Kidney (tissue), 14 donors: ENCODE measurements around the gene GRHL3. TPM values are rescaled to one million over a fixed set of nuclear protein-coding genes. Genes with fewer than 3 reads are reported as not detected.
A peak's percentile ranks its signal among the peaks of the same experiment; 100 is the strongest.

ENCODE experiments used
- DNase-seq, 5 donors: peaks; one replicate each; pipeline ENCODE4 v3.0.0-alpha.2; 2013 to 2020
- FAIRE-seq: peaks from 2 replicates; lab custom pipeline; 2012; peaks lifted over from hg19 to GRCh38; lab: Jason Lieb, UNC
- H3K27ac ChIP-seq, 2 donors: one replicate each; pipeline ENCODE4 v1.7.0; 2013; ENCODE audit warnings: low read depth in 2 of 2, low read length in 2 of 2, inconsistent platforms in 1 of 2
- H3K27me3 ChIP-seq: one replicate; pipeline ENCODE4 v1.7.1; 2013; ENCODE audit warnings: low read length, inconsistent platforms; ENCODE audit not compliant: control insufficient read depth, insufficient read depth
- H3K36me3 ChIP-seq, 3 donors: one replicate each; pipeline versions ENCODE4 v1.7.0 to v1.7.1; 2013; ENCODE audit warnings: low read length in 3 of 3, control low read depth in 1 of 3, inconsistent platforms in 1 of 3; ENCODE audit not compliant: insufficient read depth in 3 of 3, control insufficient read depth in 2 of 3
- H3K4me1 ChIP-seq, 3 donors: one replicate each; pipeline versions ENCODE4 v1.7.0 to v1.7.1; 2013; ENCODE audit warnings: low read length in 3 of 3, inconsistent platforms in 1 of 3, low read depth in 1 of 3; ENCODE audit not compliant: control insufficient read depth in 2 of 3, insufficient read depth in 2 of 3
- H3K4me3 ChIP-seq, 3 donors: one replicate each; pipeline versions ENCODE4 v1.7.0 to v1.8.1; 2013; ENCODE audit warnings: low read length in 3 of 3, control low read depth in 1 of 3, inconsistent platforms in 1 of 3
- H3K9ac ChIP-seq, 3 donors: one replicate each; pipeline versions ENCODE4 v1.7.0 to v1.7.1; 2013; ENCODE audit warnings: low read length in 3 of 3, control low read depth in 1 of 3, inconsistent platforms in 1 of 3
- H3K9me3 ChIP-seq, 3 donors: one replicate each; pipeline versions ENCODE4 v1.7.0 to v1.7.1; 2013; ENCODE audit warnings: low read length in 3 of 3, control low read depth in 1 of 3, inconsistent platforms in 1 of 3; ENCODE audit not compliant: control insufficient read depth in 2 of 3, insufficient read depth in 1 of 3
- CTCF ChIP-seq: IDR thresholded peaks from 3 replicates; pipeline ENCODE4 v1.5.1; 2012; ENCODE audit warnings: mild to moderate bottlenecking, moderate library complexity, borderline replicate concordance; ENCODE audit not compliant: insufficient read depth; ENCODE audit errors: extremely low read depth
- intact Hi-C: fragments of 100-400 bp; cut with DNase I; formaldehyde crosslinking; loops from one replicate; pipeline ENCODE4 v1.11.1; 2022
- polyA plus RNA-seq: library from polyadenylated mRNA; stranded (reverse); fragments of 350-450 nt; fragmentation: Illumina TruSeq; extraction: RNeasy Lipid Tissue Mini Kit (QIAGEN cat#74804); gene quantifications from one replicate; pipeline ENCODE4 v1.2.3, GENCODE V29; 2014; ENCODE audit warnings: low read depth, low replicate concordance; ENCODE audit not compliant: insufficient read depth
- total RNA-seq: library from RNA; stranded (reverse); fragmentation: NEBNext Ultra II Directional; extraction: Animal tissue kit (Norgen Biotek cat#: 25700); gene quantifications from one replicate; pipeline ENCODE4 v1.2.1, GENCODE V29; 2021
- donor health status: control.
- donor health status: control.
- donor health status: control.
- donor health status: control.
- donor health status: control.
- donor health status: DM: yes; HTN: yes; CAD: no.
- donor health status: Normal renal cell carcinoma (clear cell type).

GRHL3 gene
- total and polyA plus RNA-seq, 2 donors from 2014 or later = 0.32 to 1.7 TPM

- Histone ChIP-seq H3K9ac (no peak overlapping the region), H3K4me3 (no peak overlapping the region), H3K27ac (no peak overlapping the region), H3K36me3 (no peaks in the 10 kb centered on the region), H3K9me3 (no peaks in the 10 kb centered on the region), H3K4me1 (peaks cover 2 to 20% (median 17%) of the 10 kb centered on the region in 3 donors), H3K27me3 (no peaks in the 10 kb centered on the region)
- intact Hi-C loops = loop anchor here (5.0 kb wide), 1 partner anchor 182 kb away; no protein-coding TSS in a partner anchor
- DNase-seq (no peak), FAIRE-seq (no peak)
- TF ChIP-seq CTCF = no peak
Measured at GRCh38 chr1:24389231-24389678, 70.1 kb downstream of the GRHL3 start.

DNA sequence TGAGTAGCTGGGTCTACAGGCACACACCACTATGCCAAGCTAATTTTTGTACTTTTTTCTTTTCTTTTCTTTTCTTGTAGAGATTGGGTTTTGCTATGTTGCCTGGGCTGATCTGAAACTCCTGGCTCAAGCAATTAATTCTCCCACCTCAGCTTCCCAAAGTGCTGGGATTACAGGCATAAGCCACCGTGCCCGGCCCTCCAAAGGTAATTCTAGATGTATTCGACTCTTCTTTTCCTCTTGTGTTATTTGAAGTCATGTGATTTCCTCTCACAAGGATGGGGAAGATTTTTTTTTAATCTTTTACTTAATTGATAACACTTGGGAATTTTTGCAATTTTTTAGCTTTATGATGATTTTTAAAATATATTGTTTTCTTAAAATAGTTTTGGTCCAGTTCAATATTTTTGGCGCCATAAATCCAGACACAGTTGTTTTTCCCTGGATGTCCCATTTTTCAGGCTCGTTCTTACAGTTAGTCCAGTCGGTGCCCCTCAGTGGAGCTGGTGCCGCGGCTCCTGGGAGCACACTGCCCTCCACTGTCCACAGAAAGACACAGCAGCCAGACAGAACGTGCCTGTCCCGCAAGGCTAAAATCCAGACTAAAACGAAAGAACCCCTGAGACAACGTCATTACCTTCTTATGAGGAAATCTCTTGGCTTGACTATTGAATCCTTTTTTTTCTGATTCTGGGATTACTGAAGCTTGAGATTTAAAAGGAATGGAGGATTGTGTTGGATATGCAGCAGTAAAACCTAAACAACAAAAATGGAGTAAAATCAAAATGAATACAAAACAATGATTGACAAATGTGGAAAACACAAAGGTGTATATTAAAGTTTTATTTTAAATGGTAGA, 72.0 kb downstream of the GRHL3 start:
- Histone ChIP-seq H3K4me1 (peaks cover 2 to 20% (median 17%) of the 10 kb centered on the region in 3 donors), H3K4me3 (peak overlapping the region; percentile 21 to 32 (median 30)), H3K27ac (peak overlapping the region; percentile 66 to 84), H3K27me3 (no peaks in the 10 kb centered on the region), H3K9me3 (no peaks in the 10 kb centered on the region), H3K36me3 (no peaks in the 10 kb centered on the region), H3K9ac (peak overlapping the region in 1 of 3 donors; percentile 43)
- DNase-seq = peak; percentile 82 to 92 (median 87)
- FAIRE-seq = peak; percentile 25
- peak; percentile 97 for TF ChIP-seq CTCF
- intact Hi-C loops = no loop called here

GRCh38 chr1:24391882-24392603, 72.9 kb downstream of the GRHL3 start:
- no peaks in the 10 kb centered on the region for H3K36me3 ChIP-seq
- peak overlapping the region in 1 of 3 donors; percentile 32 for H3K4me3 ChIP-seq
- peak overlapping the region; percentile 66 to 84 for H3K27ac ChIP-seq
- H3K27me3 ChIP-seq = no peaks in the 10 kb centered on the region
- peaks cover 2 to 20% (median 13%) of the 10 kb centered on the region in 3 donors for H3K4me1 ChIP-seq
- DNase-seq (peak; percentile 48 to 77 (median 70)), FAIRE-seq (no peak)
- TF ChIP-seq CTCF = peak; percentile 79
- H3K9me3 ChIP-seq = no peaks in the 10 kb centered on the region
- intact Hi-C loops = no loop called here
- H3K9ac ChIP-seq = peak overlapping the region in 2 of 3 donors; percentile 10 to 43
